Endothelial cell of umbilical vein (primary cell): ENCODE measurements around the gene PRKAB1. TPM values are rescaled to one million over a fixed set of nuclear protein-coding genes. Genes with fewer than 3 reads are reported as not detected.

Source experiments
- BruUV-seq: library from RNA; stranded (reverse); fragments of 400-500 nt; replicated peaks from 2 replicates; lab custom pipeline; 2021; lab: Mats Ljungman, UMichigan
- CTCF ChIA-PET: fragments of 300-600, 350-600 bp; sonication (Branson Sonifier 250); formaldehyde crosslinking; loops from one replicate; lab custom pipeline; 2021; ENCODE audit warnings: antibody characterized with exemption, inconsistent platforms; lab: Charles Lee
- POLR2A ChIA-PET: fragments of 300-600, 350-600 bp; sonication (Branson Sonifier 250); formaldehyde crosslinking; loops from one replicate; lab custom pipeline; 2021; ENCODE audit warnings: antibody characterized with exemption, inconsistent platforms; lab: Charles Lee
- DNase-seq: peaks from one replicate; pipeline ENCODE4 v3.0.0-alpha.2; 2011; ENCODE audit warnings: low read depth, low spot score
- FAIRE-seq: peaks from 2 replicates; lab custom pipeline; 2011; peaks lifted over from hg19 to GRCh38; lab: Jason Lieb, UNC
- H2AFZ ChIP-seq: 2 replicates; pipeline ENCODE4 v1.6.0; 2012; ENCODE audit warnings: low read depth, low read length, control low read depth, inconsistent platforms
- H3K27ac ChIP-seq: 2 replicates; pipeline ENCODE4 v1.5.1; 2011; ENCODE audit warnings: low read depth, mild to moderate bottlenecking, control low read depth, low read length, moderate library complexity; ENCODE audit not compliant: insufficient read depth
- H3K27me3 ChIP-seq, 2 experiments: 2 replicates each; pipeline versions ENCODE4 v1.6.0 to v1.6.1; 2011; ENCODE audit warnings: low read length in 2 of 2, mixed read lengths in 1 of 2; ENCODE audit not compliant: control insufficient read depth in 2 of 2, insufficient read depth in 2 of 2
- H3K36me3 ChIP-seq, 2 experiments: 2 replicates in 1 of 2; 3 replicates in 1 of 2; pipeline ENCODE4 v1.5.1; 2011; ENCODE audit warnings: low read length in 2 of 2, mild to moderate bottlenecking in 1 of 2, moderate library complexity in 1 of 2; ENCODE audit not compliant: control insufficient read depth in 2 of 2, insufficient read depth in 2 of 2; ENCODE audit errors: extremely low read depth in 1 of 2
- H3K4me1 ChIP-seq: 3 replicates; pipeline ENCODE4 v1.5.1; 2011; ENCODE audit warnings: mild to moderate bottlenecking, low read length; ENCODE audit not compliant: control insufficient read depth, insufficient read depth; ENCODE audit errors: extremely low read depth
- H3K4me2 ChIP-seq: 2 replicates; pipeline ENCODE4 v1.6.1; 2011; ENCODE audit warnings: low read length, control low read depth, mixed read lengths; ENCODE audit not compliant: insufficient read depth
- H3K4me3 ChIP-seq, 3 experiments: fragments of 200-600 bp in 1 of 3; sonication (generic), shearing (Covaris generic) in 1 of 3; replicated peaks in 1 of 3; 2 replicates each; pipeline ENCODE4 v1.5.1; 2011 to 2016; ENCODE audit warnings: control low read depth in 3 of 3, low read length in 3 of 3, mild to moderate bottlenecking in 2 of 3, inconsistent platforms in 1 of 3, low read depth in 1 of 3, moderate library complexity in 1 of 3; ENCODE audit not compliant: insufficient read depth in 1 of 3
- H3K79me2 ChIP-seq: 2 replicates; pipeline ENCODE4 v1.6.0; 2012; ENCODE audit warnings: low read length, inconsistent platforms; ENCODE audit not compliant: control insufficient read depth, insufficient read depth
- H3K9ac ChIP-seq: replicated peaks from 2 replicates; pipeline ENCODE3; 2011; ENCODE audit warnings: low read length, control low read depth; ENCODE audit not compliant: insufficient read depth; ENCODE audit errors: extremely low read depth
- H3K9me1 ChIP-seq: replicated peaks from 3 replicates; pipeline ENCODE4 v1.6.0; 2011; ENCODE audit warnings: mild to moderate bottlenecking, low read length; ENCODE audit not compliant: control insufficient read depth, insufficient read depth; ENCODE audit errors: extremely low read depth
- H3K9me3 ChIP-seq: replicated peaks from 2 replicates; pipeline ENCODE4 v1.5.1; 2012; ENCODE audit warnings: low read length, inconsistent platforms; ENCODE audit not compliant: control insufficient read depth, insufficient read depth
- H4K20me1 ChIP-seq: replicated peaks from 2 replicates; pipeline ENCODE3; 2011; ENCODE audit warnings: mild to moderate bottlenecking, low read length; ENCODE audit not compliant: control insufficient read depth, insufficient read depth; ENCODE audit errors: extremely low read depth
- CTCF ChIP-seq, 2 donors: IDR thresholded peaks; 1 replicate in 1 of 2; 2 replicates in 1 of 2; pipeline ENCODE4 v1.5.1; 2011; ENCODE audit warnings: low read length in 2 of 2, mild to moderate bottlenecking in 2 of 2, moderate library complexity in 2 of 2, control low read depth in 1 of 2, inconsistent platforms in 1 of 2, low read depth in 1 of 2; ENCODE audit not compliant: insufficient read depth in 1 of 2; ENCODE audit errors: extremely low read depth in 1 of 2
- EZH2 ChIP-seq: IDR thresholded peaks from 2 replicates; pipeline ENCODE4 v1.6.1; 2012; ENCODE audit warnings: borderline replicate concordance, low read depth, mild to moderate bottlenecking, moderate library complexity, low read length, inconsistent platforms; ENCODE audit not compliant: severe bottlenecking
- FOS ChIP-seq: IDR thresholded peaks from 2 replicates; pipeline ENCODE4 v1.6.1; 2011; ENCODE audit warnings: mild to moderate bottlenecking, low read length, moderate library complexity, borderline replicate concordance; ENCODE audit not compliant: insufficient read depth
- GATA2 ChIP-seq: IDR thresholded peaks from 2 replicates; pipeline ENCODE4 v1.7.0; 2011; ENCODE audit warnings: low read depth, mild to moderate bottlenecking, moderate library complexity, mixed read lengths, low read length; ENCODE audit not compliant: insufficient read length, insufficient read depth
- JUN ChIP-seq: IDR thresholded peaks from 2 replicates; pipeline ENCODE4 v1.6.1; 2011; ENCODE audit warnings: borderline replicate concordance, low read depth; ENCODE audit not compliant: insufficient read length, insufficient read depth
- MAX ChIP-seq: IDR thresholded peaks from 2 replicates; pipeline ENCODE4 v1.6.1; 2011; ENCODE audit not compliant: insufficient read depth, insufficient read length
- MYC ChIP-seq: IDR thresholded peaks from one replicate; pipeline ENCODE4 v1.6.1; 2011; ENCODE audit warnings: mild to moderate bottlenecking, low read depth, low read length
- POLR2A ChIP-seq: IDR thresholded peaks from 2 replicates; pipeline ENCODE4 v1.6.1; 2012; ENCODE audit warnings: low read depth, mild to moderate bottlenecking, control low read depth, low read length
- POLR2AphosphoS5 ChIP-seq: IDR thresholded peaks from 2 replicates; pipeline ENCODE4 v1.6.1; 2012; ENCODE audit warnings: low read depth, mild to moderate bottlenecking, control low read depth, low read length, moderate library complexity; ENCODE audit not compliant: insufficient read depth
- dilution Hi-C: fragments of 300-500 bp; cut with MboI; formaldehyde crosslinking; loops from one replicate; pipeline ENCODE4 v1.15.0; 2019; ENCODE audit warnings: low sequenced_read_pairs; ENCODE audit not compliant: extremely low pct_ligation_motif_present
- intact Hi-C: fragments of 100-400 bp; cut with micrococcal nuclease; formaldehyde crosslinking; loops from one replicate; pipeline ENCODE4 v1.10.0; 2022
- polyA plus RNA-seq, 4 experiments: library from polyadenylated mRNA; depleted of rRNA in 3 of 4; stranded (reverse) in 3 of 4; unstranded in 1 of 4; fragments of >200 nt; gene quantifications; 2 replicates each; pipeline versions ENCODE4 v1.2.1 to v1.2.3, GENCODE V29; 2011 to 2012; ENCODE audit warnings: missing spikeins in 1 of 4
- total RNA-seq: library from RNA; stranded (reverse); gene quantifications from 2 replicates; pipeline ENCODE4 v1.2.3, GENCODE V29; 2021

The PRKAB1 gene
- total and polyA plus RNA-seq, 2 donors (not counting 3 experiments of a cell fraction or from before 2014, with no cell fraction given): 23.1 to 27.0 TPM

- DNase-seq (no peak), FAIRE-seq (no peak)
- Histone ChIP-seq H3K4me3 (no peak overlapping the region), H3K79me2 (no peaks in the 10 kb centered on the region), H3K9me1 (no peaks in the 10 kb centered on the region), H3K4me2 (no peak overlapping the region), H4K20me1 (no peaks in the 10 kb centered on the region), H3K27ac (no peak overlapping the region), H3K36me3 (peaks cover 0 to 2% of the 10 kb centered on the region in 2 experiments), H2AFZ (no peak overlapping the region), H3K9me3 (no peaks in the 10 kb centered on the region), H3K27me3 (no peaks in the 10 kb centered on the region), H3K9ac (no peak overlapping the region), H3K4me1 (peaks cover 3% of the 10 kb centered on the region)
- TSS peak; percentile 27 for BruUV-seq
- dilution Hi-C loops (no loop called here), intact Hi-C loops (no loop called here)
- CTCF ChIA-PET: interaction anchor here (0.9 to 2.4 kb wide), 3 partner anchors 15 to 94 kb away, joined by 3 to 10 read pairs (median 6); partner anchors contain the start of gene PRKAB1
- no peak for TF ChIP-seq POLR2AphosphoS5
- TF ChIP-seq POLR2A: no peak
- no peak for TF ChIP-seq JUN
- POLR2A ChIA-PET: interaction anchor here (0.6 kb wide), 1 partner anchor 9 kb away, joined by 3 read pairs; no protein-coding TSS in a partner anchor
Measured at GRCh38 chr12:119686776-119687175, 18.8 kb downstream of the PRKAB1 start.

GRCh38 chr12:119687406-119687805 lies 19.5 kb downstream of the PRKAB1 start:
- ChIA-PET POLR2A (no interaction called here), CTCF (interaction anchor here (0.6 to 2.4 kb wide), 3 partner anchors 20 to 248 kb away, joined by 3 to 10 read pairs (median 6); partner anchors contain the start of gene PRKAB1)
- BruUV-seq: no TSS peak
- TF ChIP-seq MAX (no peak), MYC (no peak), GATA2 (no peak), CTCF (IDR thresholded peaks at IDR 0.05; ENCODE audit: extremely low read depth in 1 of 2, insufficient read depth in 1 of 2, low read depth in 1 of 2, low read length in 2 of 2) (no peak), FOS (no peak), POLR2AphosphoS5 (no peak), JUN (no peak), EZH2 (no peak), POLR2A (no peak)
- no peak overlapping the region for H3K4me3 ChIP-seq
- no peak overlapping the region for H3K27ac ChIP-seq
- dilution Hi-C loops: no loop called here
- peaks cover 0 to 2% of the 10 kb centered on the region in 2 experiments for H3K36me3 ChIP-seq
- H4K20me1 ChIP-seq: no peaks in the 10 kb centered on the region
- H3K9ac ChIP-seq: no peak overlapping the region
- intact Hi-C loops: no loop called here
- no peaks in the 10 kb centered on the region for H3K9me3 ChIP-seq
- no peak overlapping the region for H3K4me2 ChIP-seq
- DNase-seq (no peak), FAIRE-seq (no peak)
- no peaks in the 10 kb centered on the region for H3K27me3 ChIP-seq
- H3K9me1 ChIP-seq: no peaks in the 10 kb centered on the region
- H2AFZ ChIP-seq: no peak overlapping the region
- no peaks in the 10 kb centered on the region for H3K79me2 ChIP-seq
- peaks cover 10% of the 10 kb centered on the region for H3K4me1 ChIP-seq
